HepG2 (cell line): ENCODE measurements around the gene TTLL11.
"Not testable (repeated sequence)": the region's sequence is repeated elsewhere in the genome, so short reads cannot be mapped to it uniquely, and the experiment has no call there.

Experiments used
- KAT2B ChIP-seq: fragments of 150-350 bp; IDR thresholded peaks from 2 replicates; pipeline ENCODE4 v1.6.1; 2014; ENCODE audit warnings: low read depth, low read length, borderline replicate concordance
- PHF20 ChIP-seq: sonication (generic); formaldehyde crosslinking; IDR thresholded peaks from 2 replicates; pipeline ENCODE4 v1.5.0; 2020; ENCODE audit warnings: mild to moderate bottlenecking, missing genetic modification reagents
- RBAK ChIP-seq: sonication (generic); formaldehyde crosslinking; IDR thresholded peaks from 2 replicates; pipeline ENCODE4 v1.5.1; 2020; ENCODE audit warnings: mild to moderate bottlenecking, missing genetic modification reagents
- TF ChIP-seq, protein P1 (sequence below): sonication (generic); formaldehyde crosslinking; IDR thresholded peaks from 2 replicates; pipeline ENCODE4 v1.4.0; 2020; ENCODE audit warnings: missing genetic modification reagents, mild to moderate bottlenecking, borderline replicate concordance
- TF ChIP-seq, protein P2 (sequence below), 2 experiments: sonication (generic) in 1 of 2; formaldehyde crosslinking in 1 of 2; IDR thresholded peaks; 2 replicates each; pipeline versions ENCODE4 v1.5.1 to v1.6.1; 2011 to 2020; ENCODE audit warnings: borderline replicate concordance in 1 of 2, low read depth in 1 of 2, low read length in 1 of 2, mild to moderate bottlenecking in 1 of 2, missing genetic modification reagents in 1 of 2, moderate library complexity in 1 of 2
- TF ChIP-seq, protein P3 (sequence below): sonication (generic); formaldehyde crosslinking; IDR thresholded peaks from 2 replicates; pipeline ENCODE4 v1.8.0; 2022; ENCODE audit warnings: missing genetic modification reagents, mild to moderate bottlenecking, borderline replicate concordance
- TF ChIP-seq, protein P4 (sequence below): sonication (generic); formaldehyde crosslinking; IDR thresholded peaks from 2 replicates; pipeline ENCODE4 v1.5.0; 2020; ENCODE audit warnings: mild to moderate bottlenecking, missing genetic modification reagents, moderate library complexity

DNA sequence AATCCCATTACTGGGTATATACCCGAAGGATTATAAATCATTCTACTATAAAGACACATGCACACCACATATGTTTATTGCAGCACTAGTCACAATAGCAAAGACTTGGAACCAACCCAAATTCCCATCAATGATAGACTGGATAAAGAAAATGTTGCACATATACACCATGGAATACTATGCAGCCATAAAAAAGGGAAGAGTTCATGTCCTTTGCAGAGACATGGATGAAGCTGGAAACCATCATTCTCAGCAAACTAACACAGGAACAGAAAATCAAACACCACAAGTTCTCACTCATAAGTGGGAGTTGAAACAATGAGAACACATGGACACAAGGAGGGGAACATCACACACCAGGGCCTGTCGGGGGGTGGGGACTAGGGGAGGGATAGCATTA lies 198.7 kb downstream of the TTLL11 start:
- TF ChIP-seq, protein P1, sequence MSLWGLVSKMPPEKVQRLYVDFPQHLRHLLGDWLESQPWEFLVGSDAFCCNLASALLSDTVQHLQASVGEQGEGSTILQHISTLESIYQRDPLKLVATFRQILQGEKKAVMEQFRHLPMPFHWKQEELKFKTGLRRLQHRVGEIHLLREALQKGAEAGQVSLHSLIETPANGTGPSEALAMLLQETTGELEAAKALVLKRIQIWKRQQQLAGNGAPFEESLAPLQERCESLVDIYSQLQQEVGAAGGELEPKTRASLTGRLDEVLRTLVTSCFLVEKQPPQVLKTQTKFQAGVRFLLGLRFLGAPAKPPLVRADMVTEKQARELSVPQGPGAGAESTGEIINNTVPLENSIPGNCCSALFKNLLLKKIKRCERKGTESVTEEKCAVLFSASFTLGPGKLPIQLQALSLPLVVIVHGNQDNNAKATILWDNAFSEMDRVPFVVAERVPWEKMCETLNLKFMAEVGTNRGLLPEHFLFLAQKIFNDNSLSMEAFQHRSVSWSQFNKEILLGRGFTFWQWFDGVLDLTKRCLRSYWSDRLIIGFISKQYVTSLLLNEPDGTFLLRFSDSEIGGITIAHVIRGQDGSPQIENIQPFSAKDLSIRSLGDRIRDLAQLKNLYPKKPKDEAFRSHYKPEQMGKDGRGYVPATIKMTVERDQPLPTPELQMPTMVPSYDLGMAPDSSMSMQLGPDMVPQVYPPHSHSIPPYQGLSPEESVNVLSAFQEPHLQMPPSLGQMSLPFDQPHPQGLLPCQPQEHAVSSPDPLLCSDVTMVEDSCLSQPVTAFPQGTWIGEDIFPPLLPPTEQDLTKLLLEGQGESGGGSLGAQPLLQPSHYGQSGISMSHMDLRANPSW: not testable (repeated sequence)
- not testable (repeated sequence) for TF ChIP-seq RBAK (CRISPR knock-in tag); PHF20 (CRISPR knock-in tag); KAT2B
- TF ChIP-seq, protein P2, sequence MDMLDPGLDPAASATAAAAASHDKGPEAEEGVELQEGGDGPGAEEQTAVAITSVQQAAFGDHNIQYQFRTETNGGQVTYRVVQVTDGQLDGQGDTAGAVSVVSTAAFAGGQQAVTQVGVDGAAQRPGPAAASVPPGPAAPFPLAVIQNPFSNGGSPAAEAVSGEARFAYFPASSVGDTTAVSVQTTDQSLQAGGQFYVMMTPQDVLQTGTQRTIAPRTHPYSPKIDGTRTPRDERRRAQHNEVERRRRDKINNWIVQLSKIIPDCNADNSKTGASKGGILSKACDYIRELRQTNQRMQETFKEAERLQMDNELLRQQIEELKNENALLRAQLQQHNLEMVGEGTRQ (IDR thresholded peaks at IDR 0.05; ENCODE audit: low read depth, low read length): not testable (repeated sequence)
- TF ChIP-seq, protein P2 (CRISPR knock-in tag; IDR thresholded peaks at IDR 0.05; ENCODE audit: borderline replicate concordance): not testable (repeated sequence)
- TF ChIP-seq, protein P3, sequence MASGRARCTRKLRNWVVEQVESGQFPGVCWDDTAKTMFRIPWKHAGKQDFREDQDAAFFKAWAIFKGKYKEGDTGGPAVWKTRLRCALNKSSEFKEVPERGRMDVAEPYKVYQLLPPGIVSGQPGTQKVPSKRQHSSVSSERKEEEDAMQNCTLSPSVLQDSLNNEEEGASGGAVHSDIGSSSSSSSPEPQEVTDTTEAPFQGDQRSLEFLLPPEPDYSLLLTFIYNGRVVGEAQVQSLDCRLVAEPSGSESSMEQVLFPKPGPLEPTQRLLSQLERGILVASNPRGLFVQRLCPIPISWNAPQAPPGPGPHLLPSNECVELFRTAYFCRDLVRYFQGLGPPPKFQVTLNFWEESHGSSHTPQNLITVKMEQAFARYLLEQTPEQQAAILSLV (CRISPR knock-in tag): not testable (repeated sequence)
- TF ChIP-seq, protein P4, sequence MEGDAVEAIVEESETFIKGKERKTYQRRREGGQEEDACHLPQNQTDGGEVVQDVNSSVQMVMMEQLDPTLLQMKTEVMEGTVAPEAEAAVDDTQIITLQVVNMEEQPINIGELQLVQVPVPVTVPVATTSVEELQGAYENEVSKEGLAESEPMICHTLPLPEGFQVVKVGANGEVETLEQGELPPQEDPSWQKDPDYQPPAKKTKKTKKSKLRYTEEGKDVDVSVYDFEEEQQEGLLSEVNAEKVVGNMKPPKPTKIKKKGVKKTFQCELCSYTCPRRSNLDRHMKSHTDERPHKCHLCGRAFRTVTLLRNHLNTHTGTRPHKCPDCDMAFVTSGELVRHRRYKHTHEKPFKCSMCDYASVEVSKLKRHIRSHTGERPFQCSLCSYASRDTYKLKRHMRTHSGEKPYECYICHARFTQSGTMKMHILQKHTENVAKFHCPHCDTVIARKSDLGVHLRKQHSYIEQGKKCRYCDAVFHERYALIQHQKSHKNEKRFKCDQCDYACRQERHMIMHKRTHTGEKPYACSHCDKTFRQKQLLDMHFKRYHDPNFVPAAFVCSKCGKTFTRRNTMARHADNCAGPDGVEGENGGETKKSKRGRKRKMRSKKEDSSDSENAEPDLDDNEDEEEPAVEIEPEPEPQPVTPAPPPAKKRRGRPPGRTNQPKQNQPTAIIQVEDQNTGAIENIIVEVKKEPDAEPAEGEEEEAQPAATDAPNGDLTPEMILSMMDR (CRISPR knock-in tag): not testable (repeated sequence)
